Large intestine (tissue), 3 donors: ENCODE measurements around the gene C1orf74. TPM values are rescaled to one million over a fixed set of nuclear protein-coding genes. Genes with fewer than 3 reads are reported as not detected.

Experiments
- DNase-seq, 2 donors: peaks; one replicate each; pipeline versions ENCODE4 v3.0.0 to v3.0.0-alpha.2; 2013
- H3K27ac ChIP-seq: one replicate; pipeline ENCODE4 v1.5.1; 2013; ENCODE audit warnings: low read length
- H3K27me3 ChIP-seq: 2 replicates; pipeline ENCODE4 v1.6.1; 2013; ENCODE audit warnings: low read length; ENCODE audit not compliant: control insufficient read depth, insufficient read depth
- H3K36me3 ChIP-seq: 2 replicates; pipeline ENCODE4 v1.6.1; 2013; ENCODE audit warnings: low read length; ENCODE audit not compliant: control insufficient read depth, insufficient read depth
- H3K4me1 ChIP-seq: one replicate; pipeline ENCODE4 v1.6.1; 2013; ENCODE audit warnings: low read length; ENCODE audit not compliant: control insufficient read depth, insufficient read depth
- H3K4me3 ChIP-seq: one replicate; pipeline ENCODE4 v1.5.1; 2013; ENCODE audit warnings: low read length
- H3K9me3 ChIP-seq: one replicate; pipeline ENCODE4 v1.6.1; 2013; ENCODE audit warnings: mild to moderate bottlenecking, low read depth, low read length, moderate library complexity; ENCODE audit not compliant: control insufficient read depth
- WGBS: methylation state at CpG from one replicate; pipeline ENCODE4 v1.1.5; 2013; ENCODE audit warnings: low lambda C conversion rate; ENCODE audit not compliant: insufficient coverage; 5-methylcytosine and 5-hydroxymethylcytosine counted together
- polyA plus RNA-seq: library from polyadenylated mRNA; unstranded; fragments of 120-200 nt; gene quantifications from one replicate; pipeline ENCODE4 v1.2.1, GENCODE V29; 2013

C1orf74 gene
- polyA plus RNA-seq, 1 donor, result 4.7 TPM

GRCh38 chr1:209758400-209758799 lies 26.0 kb downstream of the C1orf74 start:
- H3K27me3 ChIP-seq, result no peaks in the 10 kb centered on the region
- H3K4me3 ChIP-seq, result no peak overlapping the region
- no peak for DNase-seq
- no peaks in the 10 kb centered on the region for H3K9me3 ChIP-seq
- WGBS, result no CpG with 5 or more reads among the region's 3 CpGs
- H3K4me1 ChIP-seq, result peaks cover 13% of the 10 kb centered on the region
- H3K36me3 ChIP-seq, result no peaks in the 10 kb centered on the region
- H3K27ac ChIP-seq, result no peak overlapping the region

- peaks cover 13% of the 10 kb centered on the region for H3K4me1 ChIP-seq
- no peaks in the 10 kb centered on the region for H3K27me3 ChIP-seq
- H3K27ac ChIP-seq, result peak overlapping the region; percentile 81
- H3K9me3 ChIP-seq, result no peaks in the 10 kb centered on the region
- H3K4me3 ChIP-seq, result peak overlapping the region; percentile 35
- whole genome bisulfite sequencing, result no CpG with 5 or more reads among the region's 5 CpGs
- H3K36me3 ChIP-seq, result no peaks in the 10 kb centered on the region
- no peak for DNase-seq
Measured at GRCh38 chr1:209756615-209757445, 27.5 kb downstream of the C1orf74 start.

GRCh38 chr1:209755926-209756614 lies 28.3 kb downstream of the C1orf74 start, which contains the start of gene TRAF3IP3:
TSS of gene TRAF3IP3 (plus strand) at chr1:209756053. CDS start at chr1:209760040, 3,987 bp downstream.
- Histone ChIP-seq H3K27ac (peak within 1 kb of the TSS; percentile 81), H3K9me3 (no peaks in the 10 kb centered on the region), H3K36me3 (no peaks in the 10 kb centered on the region), H3K4me3 (peak within 1 kb of the TSS; percentile 35), H3K27me3 (no peaks in the 10 kb centered on the region), H3K4me1 (peaks cover 16% of the 10 kb centered on the region)
- peak; percentile 74 to 83 for DNase-seq
- no CpG with 5 or more reads among the region's 10 CpGs for WGBS

- no peaks in the 10 kb centered on the region for H3K27me3 ChIP-seq
- no CpG with 5 or more reads among the region's 1 CpG for WGBS
- H3K4me1 ChIP-seq, result peaks cover 16% of the 10 kb centered on the region
- H3K4me3 ChIP-seq, result no peak overlapping the region
- no peaks in the 10 kb centered on the region for H3K36me3 ChIP-seq
- H3K9me3 ChIP-seq, result no peaks in the 10 kb centered on the region
- peak overlapping the region; percentile 81 for H3K27ac ChIP-seq
- DNase-seq, result no peak
Measured at GRCh38 chr1:209755256-209755655, 29.1 kb downstream of the C1orf74 start.

- no peak for DNase-seq
- Histone ChIP-seq H3K4me1 (peaks cover 21% of the 10 kb centered on the region), H3K9me3 (no peaks in the 10 kb centered on the region), H3K27ac (no peak overlapping the region), H3K27me3 (no peaks in the 10 kb centered on the region), H3K4me3 (no peak overlapping the region), H3K36me3 (no peaks in the 10 kb centered on the region)
- 100% methylated on average over 1 of the region's 3 CpGs for WGBS
Measured at GRCh38 chr1:209752890-209753289, 31.5 kb downstream of the C1orf74 start.

- H3K27me3 ChIP-seq, result no peaks in the 10 kb centered on the region
- no peaks in the 10 kb centered on the region for H3K9me3 ChIP-seq
- peak overlapping the region; percentile 69 for H3K27ac ChIP-seq
- WGBS, result 43% methylated on average over 1 of the region's 5 CpGs
- H3K36me3 ChIP-seq, result no peaks in the 10 kb centered on the region
- H3K4me1 ChIP-seq, result peaks cover 28% of the 10 kb centered on the region
- DNase-seq, result peak in 1 of 2 donors; percentile 62
- H3K4me3 ChIP-seq, result no peak overlapping the region
Measured at GRCh38 chr1:209751627-209752231, 32.6 kb downstream of the C1orf74 start.

GRCh38 chr1:209749670-209750323 lies 34.6 kb downstream of the C1orf74 start:
- no peak overlapping the region for H3K27ac ChIP-seq
- H3K27me3 ChIP-seq, result no peaks in the 10 kb centered on the region
- no peaks in the 10 kb centered on the region for H3K36me3 ChIP-seq
- H3K4me3 ChIP-seq, result no peak overlapping the region
- H3K4me1 ChIP-seq, result peaks cover 16% of the 10 kb centered on the region
- no peaks in the 10 kb centered on the region for H3K9me3 ChIP-seq
- 56% methylated on average over 4 of the region's 6 CpGs for WGBS
- no peak for DNase-seq

- no peak overlapping the region for H3K27ac ChIP-seq
- no peak for DNase-seq
- H3K4me3 ChIP-seq, result no peak overlapping the region
- no peaks in the 10 kb centered on the region for H3K9me3 ChIP-seq
- H3K4me1 ChIP-seq, result peaks cover 16% of the 10 kb centered on the region
- H3K27me3 ChIP-seq, result no peaks in the 10 kb centered on the region
- WGBS, result 94% methylated on average over 2 of the region's 2 CpGs
- no peaks in the 10 kb centered on the region for H3K36me3 ChIP-seq
Measured at GRCh38 chr1:209749205-209749604, 35.2 kb downstream of the C1orf74 start.

- Histone ChIP-seq H3K9me3 (no peaks in the 10 kb centered on the region), H3K36me3 (no peaks in the 10 kb centered on the region), H3K4me1 (peaks cover 16% of the 10 kb centered on the region), H3K4me3 (no peak overlapping the region), H3K27ac (no peak overlapping the region), H3K27me3 (no peaks in the 10 kb centered on the region)
- DNase-seq, result no peak
- WGBS, result no CpG with 5 or more reads among the region's 4 CpGs
Measured at GRCh38 chr1:209748620-209749019, 35.7 kb downstream of the C1orf74 start.
